ENCODE data around the gene INPP5K. TPM values are rescaled to one million over a fixed set of nuclear protein-coding genes. Genes with fewer than 3 reads are reported as not detected.
"Not testable (repeated sequence)": the region's sequence is repeated elsewhere in the genome, so short reads cannot be mapped to it uniquely, and the experiment has no call there.

Gene INPP5K
- total RNA-seq, 1 experiment from 2014 or later, result 41.9 TPM

- intact Hi-C loops (cut with micrococcal nuclease; ENCODE audit: unreplicated experiment), result loop anchor here (10.0 kb wide), 1 partner anchor 58 kb away; no protein-coding TSS in a partner anchor
- Histone ChIP-seq H2AFZ (no peak overlapping the region), H3K4me2 (no peak overlapping the region), H4K20me1 (ENCODE audit: insufficient read depth) (peaks cover 73% of the 10 kb centered on the region), H3K9me2 (ENCODE audit: insufficient read depth) (no peaks in the 10 kb centered on the region), H3K36me3 (ENCODE audit: low read depth) (0 out of 2 replicates have a peak, but pooled peaks cover 7% of the 10 kb centered on the region), H3F3A (ENCODE audit: insufficient read depth, low read depth) (peaks cover 31% of the 10 kb centered on the region), H3K4me1 (replicated peaks; ENCODE audit: insufficient read depth) (peaks cover 14% of the 10 kb centered on the region), H3K4me3 (no peak overlapping the region), H3K27ac (no peak overlapping the region), H3K79me2 (ENCODE audit: low read depth) (peaks cover 81% of the 10 kb centered on the region), H3K27me3 (ENCODE audit: insufficient read depth, low read depth) (no peaks in the 10 kb centered on the region), H3K9me3 (ENCODE audit: insufficient read depth, low read depth) (no peaks in the 10 kb centered on the region)
- DNase-seq, result no peak
- POLR2A ChIA-PET (ENCODE audit: unreplicated experiment), result interaction anchor here (0.6 kb wide), 1 partner anchor 35 kb away, joined by 4 read pairs; no protein-coding TSS in a partner anchor
- no TSS peak for BruUV-seq (replicated peaks)
- CTCF ChIA-PET, result no interaction called here
- TF ChIP-seq CTCF (conservative IDR thresholded peaks at IDR 0.05) (no peak), EZH2 (IDR thresholded peaks at IDR 0.05; ENCODE audit: low read depth) (no peak)
These were observed 63.6 kb downstream of the INPP5K start for GRCh38 chr17:1452836-1453235.

GRCh38 chr17:1450261-1450660, 66.2 kb downstream of the INPP5K start:
- H3K4me2 ChIP-seq; H3K27me3 ChIP-seq (ENCODE audit: insufficient read depth, low read depth); H3K4me3 ChIP-seq; H3K27ac ChIP-seq; H3K9me3 ChIP-seq (ENCODE audit: insufficient read depth, low read depth); H3K36me3 ChIP-seq (ENCODE audit: low read depth); CTCF ChIA-PET; H2AFZ ChIP-seq; BruUV-seq (replicated peaks); DNase-seq; H3K9me2 ChIP-seq (ENCODE audit: insufficient read depth): not testable (repeated sequence)
- H3K4me1 ChIP-seq (replicated peaks; ENCODE audit: insufficient read depth), result peaks cover 14% of the 10 kb centered on the region
- intact Hi-C loops (cut with micrococcal nuclease; ENCODE audit: unreplicated experiment), result loop anchor here (10.0 kb wide), 1 partner anchor 55 kb away; no protein-coding TSS in a partner anchor
- POLR2A ChIA-PET (ENCODE audit: unreplicated experiment), result interaction anchor here (0.6 to 0.7 kb wide), 2 partner anchors 57 to 81 kb away, joined by 3 read pairs; no protein-coding TSS in a partner anchor
- H3K79me2 ChIP-seq (ENCODE audit: low read depth), result peaks cover 100% of the 10 kb centered on the region
- peaks cover 98% of the 10 kb centered on the region for H4K20me1 ChIP-seq (ENCODE audit: insufficient read depth)
- peaks cover 24% of the 10 kb centered on the region for H3F3A ChIP-seq (ENCODE audit: insufficient read depth, low read depth)

GRCh38 chr17:1449412-1449967, 66.9 kb downstream of the INPP5K start:
- intact Hi-C loops (cut with micrococcal nuclease; ENCODE audit: unreplicated experiment), result no loop called here
- Histone ChIP-seq H3K4me3 (no peak overlapping the region), H3K4me1 (replicated peaks; ENCODE audit: insufficient read depth) (peaks cover 8% of the 10 kb centered on the region), H3F3A (ENCODE audit: insufficient read depth, low read depth) (peaks cover 24% of the 10 kb centered on the region), H3K36me3 (ENCODE audit: low read depth) (0 out of 2 replicates have a peak, but pooled peaks cover 7% of the 10 kb centered on the region), H3K9me3 (ENCODE audit: insufficient read depth, low read depth) (no peaks in the 10 kb centered on the region), H3K9me2 (ENCODE audit: insufficient read depth) (no peaks in the 10 kb centered on the region), H4K20me1 (ENCODE audit: insufficient read depth) (peaks cover 97% of the 10 kb centered on the region), H3K27ac (no peak overlapping the region), H3K79me2 (ENCODE audit: low read depth) (peaks cover 100% of the 10 kb centered on the region), H3K4me2 (no peak overlapping the region), H2AFZ (no peak overlapping the region), H3K27me3 (ENCODE audit: insufficient read depth, low read depth) (no peaks in the 10 kb centered on the region)
- no TSS peak for BruUV-seq (replicated peaks)
- peak in 1 of 2 experiments; percentile 34 for DNase-seq
- ChIA-PET POLR2A (ENCODE audit: unreplicated experiment) (interaction anchor here (0.6 to 0.9 kb wide), 3 partner anchors 12 to 81 kb away, joined by 3 read pairs; no protein-coding TSS in a partner anchor), CTCF (no interaction called here)
- no peak for TF ChIP-seq CTCF (conservative IDR thresholded peaks at IDR 0.05)
- TF ChIP-seq EZH2 (IDR thresholded peaks at IDR 0.05; ENCODE audit: low read depth), result no peak

All from PC-9 (cell line).